NT2/D1 (cell line): Measurements from ENCODE around the gene RAB40C.

Source experiments
- SUZ12 ChIP-seq: IDR thresholded peaks from 2 replicates; pipeline ENCODE4 v1.6.1; 2011; ENCODE audit not compliant: insufficient read length, insufficient read depth; ENCODE audit errors: extremely low read depth
- YY1 ChIP-seq: IDR thresholded peaks from 2 replicates; pipeline ENCODE4 v1.6.1; 2011; ENCODE audit not compliant: insufficient read length, insufficient read depth
- ZNF274 ChIP-seq: IDR thresholded peaks from 2 replicates; pipeline ENCODE4 v1.6.1; 2011; ENCODE audit warnings: mild to moderate bottlenecking, low read depth, low read length

GRCh38 chr16:669666-670065, 79.8 kb downstream of the RAB40C start:
- no peak for TF ChIP-seq YY1
- no peak for TF ChIP-seq ZNF274
- TF ChIP-seq SUZ12: no peak
